T-helper 2 cell treated with Interferon-gamma antibody and Interleukin-4, amounts not matched to agents 5 μg/mL and 100 μg/mL, for 36 hours (primary cell): ENCODE data around the gene CSTB.

Experiments
- DNase-seq: peaks from one replicate; pipeline ENCODE4 v3.0.0; 2021; ENCODE audit warnings: low spot score
- H3K27ac Mint-ChIP-seq: one replicate; pipeline ENCODE4 v1.8.0; 2021; ENCODE audit warnings: mild to moderate bottlenecking, mixed read lengths
- H3K27me3 Mint-ChIP-seq: one replicate; pipeline ENCODE4 v1.8.0; 2021; ENCODE audit warnings: low read depth, mixed read lengths
- H3K36me3 Mint-ChIP-seq: one replicate; pipeline ENCODE4 v1.8.0; 2021; ENCODE audit warnings: low read depth, mixed read lengths
- H3K4me1 Mint-ChIP-seq: one replicate; pipeline ENCODE4 v1.8.0; 2021; ENCODE audit warnings: low read depth, mixed read lengths
- H3K4me3 Mint-ChIP-seq: one replicate; pipeline ENCODE4 v1.8.0; 2022; ENCODE audit warnings: mild to moderate bottlenecking, moderate library complexity, mixed read lengths
- H3K9me3 Mint-ChIP-seq: one replicate; pipeline ENCODE4 v1.8.0; 2021; ENCODE audit warnings: mixed read lengths

The CSTB gene

GRCh38 chr21:43749651-43750262 is 26.4 kb downstream of the CSTB start:
- H3K4me1 Mint-ChIP-seq: no peaks in the 10 kb centered on the region
- H3K9me3 Mint-ChIP-seq: no peaks in the 10 kb centered on the region
- H3K27ac Mint-ChIP-seq: no peak overlapping the region
- no peaks in the 10 kb centered on the region for H3K27me3 Mint-ChIP-seq
- no peak overlapping the region for H3K4me3 Mint-ChIP-seq
- no peak for DNase-seq
- H3K36me3 Mint-ChIP-seq: peaks cover 36% of the 10 kb centered on the region

- no peak for DNase-seq
- H3K4me3 Mint-ChIP-seq: no peak overlapping the region
- no peak overlapping the region for H3K27ac Mint-ChIP-seq
- no peaks in the 10 kb centered on the region for H3K27me3 Mint-ChIP-seq
- H3K4me1 Mint-ChIP-seq: no peaks in the 10 kb centered on the region
- peaks cover 25% of the 10 kb centered on the region for H3K36me3 Mint-ChIP-seq
- no peaks in the 10 kb centered on the region for H3K9me3 Mint-ChIP-seq
These were observed 27.5 kb downstream of the CSTB start for GRCh38 chr21:43748622-43749021.

- H3K27me3 Mint-ChIP-seq: no peaks in the 10 kb centered on the region
- no peak overlapping the region for H3K4me3 Mint-ChIP-seq
- H3K27ac Mint-ChIP-seq: no peak overlapping the region
- no peak for DNase-seq
- H3K4me1 Mint-ChIP-seq: no peaks in the 10 kb centered on the region
- no peaks in the 10 kb centered on the region for H3K9me3 Mint-ChIP-seq
- H3K36me3 Mint-ChIP-seq: peaks cover 22% of the 10 kb centered on the region
These were observed 30.2 kb downstream of the CSTB start for GRCh38 chr21:43745772-43746517.

GRCh38 chr21:43744725-43745124 is 31.4 kb downstream of the CSTB start:
- H3K36me3 Mint-ChIP-seq: peaks cover 16% of the 10 kb centered on the region
- H3K4me3 Mint-ChIP-seq: no peak overlapping the region
- H3K4me1 Mint-ChIP-seq: no peaks in the 10 kb centered on the region
- H3K27me3 Mint-ChIP-seq: no peaks in the 10 kb centered on the region
- H3K27ac Mint-ChIP-seq: no peak overlapping the region
- no peaks in the 10 kb centered on the region for H3K9me3 Mint-ChIP-seq
- DNase-seq: no peak

- no peaks in the 10 kb centered on the region for H3K4me1 Mint-ChIP-seq
- H3K9me3 Mint-ChIP-seq: no peaks in the 10 kb centered on the region
- no peak overlapping the region for H3K27ac Mint-ChIP-seq
- peaks cover 16% of the 10 kb centered on the region for H3K36me3 Mint-ChIP-seq
- H3K4me3 Mint-ChIP-seq: no peak overlapping the region
- no peaks in the 10 kb centered on the region for H3K27me3 Mint-ChIP-seq
- DNase-seq: no peak
These were observed 32.2 kb downstream of the CSTB start for GRCh38 chr21:43743947-43744346.

GRCh38 chr21:43741423-43742096 is 34.5 kb downstream of the CSTB start:
- Mint-ChIP-seq H3K36me3 (peaks cover 11% of the 10 kb centered on the region), H3K9me3 (no peaks in the 10 kb centered on the region), H3K4me1 (no peaks in the 10 kb centered on the region), H3K27me3 (no peaks in the 10 kb centered on the region), H3K4me3 (no peak overlapping the region), H3K27ac (no peak overlapping the region)
- no peak for DNase-seq

- Mint-ChIP-seq H3K4me3 (no peak overlapping the region), H3K27me3 (no peaks in the 10 kb centered on the region), H3K4me1 (no peaks in the 10 kb centered on the region), H3K9me3 (no peaks in the 10 kb centered on the region), H3K27ac (no peak overlapping the region), H3K36me3 (peaks cover 8% of the 10 kb centered on the region)
- no peak for DNase-seq
These were observed 35.5 kb downstream of the CSTB start for GRCh38 chr21:43740497-43741156.

GRCh38 chr21:43739621-43740435 is 36.3 kb downstream of the CSTB start:
- no peaks in the 10 kb centered on the region for H3K4me1 Mint-ChIP-seq
- H3K36me3 Mint-ChIP-seq: peaks cover 6% of the 10 kb centered on the region
- no peaks in the 10 kb centered on the region for H3K27me3 Mint-ChIP-seq
- H3K27ac Mint-ChIP-seq: no peak overlapping the region
- H3K4me3 Mint-ChIP-seq: no peak overlapping the region
- no peaks in the 10 kb centered on the region for H3K9me3 Mint-ChIP-seq
- no peak for DNase-seq

GRCh38 chr21:43737158-43737950 is 38.8 kb downstream of the CSTB start:
- no peaks in the 10 kb centered on the region for H3K9me3 Mint-ChIP-seq
- peaks cover 9% of the 10 kb centered on the region for H3K4me1 Mint-ChIP-seq
- H3K27me3 Mint-ChIP-seq: no peaks in the 10 kb centered on the region
- H3K4me3 Mint-ChIP-seq: no peak overlapping the region
- DNase-seq: no peak
- H3K27ac Mint-ChIP-seq: no peak overlapping the region
- H3K36me3 Mint-ChIP-seq: peaks cover 9% of the 10 kb centered on the region

GRCh38 chr21:43736224-43736883 is 39.8 kb downstream of the CSTB start:
- no peak for DNase-seq
- H3K9me3 Mint-ChIP-seq: no peaks in the 10 kb centered on the region
- no peak overlapping the region for H3K27ac Mint-ChIP-seq
- no peak overlapping the region for H3K4me3 Mint-ChIP-seq
- H3K36me3 Mint-ChIP-seq: peaks cover 9% of the 10 kb centered on the region
- peaks cover 9% of the 10 kb centered on the region for H3K4me1 Mint-ChIP-seq
- H3K27me3 Mint-ChIP-seq: no peaks in the 10 kb centered on the region

GRCh38 chr21:43735236-43736091 is 40.6 kb downstream of the CSTB start:
- H3K9me3 Mint-ChIP-seq: no peaks in the 10 kb centered on the region
- DNase-seq: no peak
- H3K27ac Mint-ChIP-seq: no peak overlapping the region
- no peaks in the 10 kb centered on the region for H3K27me3 Mint-ChIP-seq
- H3K36me3 Mint-ChIP-seq: peaks cover 9% of the 10 kb centered on the region
- H3K4me1 Mint-ChIP-seq: peaks cover 12% of the 10 kb centered on the region
- no peak overlapping the region for H3K4me3 Mint-ChIP-seq

GRCh38 chr21:43734928-43735229 is 41.2 kb downstream of the CSTB start:
- DNase-seq: no peak
- H3K27ac Mint-ChIP-seq: no peak overlapping the region
- H3K9me3 Mint-ChIP-seq: no peaks in the 10 kb centered on the region
- H3K4me3 Mint-ChIP-seq: no peak overlapping the region
- H3K27me3 Mint-ChIP-seq: no peaks in the 10 kb centered on the region
- H3K4me1 Mint-ChIP-seq: peaks cover 12% of the 10 kb centered on the region
- H3K36me3 Mint-ChIP-seq: peaks cover 9% of the 10 kb centered on the region
